Measurements from ENCODE around the gene ADARB2. TPM values are rescaled to one million over a fixed set of nuclear protein-coding genes. Genes with fewer than 3 reads are reported as not detected.

Gene ADARB2
- total and polyA plus RNA-seq, 4 donors, result 0.55 to 0.70 (median 0.59) TPM; not detected in 1

DNA sequence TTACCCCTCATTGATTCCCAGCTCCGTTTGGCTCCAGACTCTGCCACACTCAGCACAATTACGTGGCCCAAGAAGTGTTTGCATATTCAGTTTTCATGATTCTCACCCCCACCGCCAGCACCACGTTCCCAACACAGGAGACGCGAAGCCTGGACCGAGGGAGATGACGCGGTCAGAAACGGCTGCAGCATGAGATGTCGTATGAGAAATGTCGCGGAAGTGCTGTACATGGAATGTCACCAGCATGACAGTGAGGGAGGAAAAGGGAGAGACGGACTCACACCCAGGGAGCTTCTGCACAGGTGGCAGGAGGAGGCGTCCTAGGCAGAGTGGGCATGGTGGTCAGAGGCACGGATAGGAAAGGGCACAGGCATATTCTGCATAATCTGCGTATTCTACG lies 492.8 kb downstream of the ADARB2 start:
- H3K9me3 ChIP-seq (ENCODE audit: control insufficient read depth in 4 of 4, low read length in 3 of 4), result peaks cover 0 to 3% (median 0%) of the 10 kb centered on the region in 4 donors
- H3K4me3 ChIP-seq (ENCODE audit: low read depth in 1 of 3, low read length in 3 of 3), result no peak overlapping the region
- no peak overlapping the region for H3K27ac ChIP-seq (ENCODE audit: low read depth in 1 of 2, low read length in 2 of 2)
- no peak overlapping the region for H3K9ac ChIP-seq (ENCODE audit: low read depth in 1 of 2, low read length in 2 of 2)
- H3K27me3 ChIP-seq (ENCODE audit: control insufficient read depth in 4 of 4, insufficient read depth in 4 of 4, low read length in 3 of 4), result peaks cover 0 to 3% (median 1%) of the 10 kb centered on the region in 4 donors
- H3K36me3 ChIP-seq (ENCODE audit: control insufficient read depth in 4 of 4, insufficient read depth in 3 of 4, low read depth in 1 of 4, low read length in 3 of 4), result no peaks in the 10 kb centered on the region
- TF ChIP-seq GABPA (IDR thresholded peaks at IDR 0.05 in 1 of 2, conservative IDR thresholded peaks at IDR 0.05 in 1 of 2) (no peak), HNF4A (conservative IDR thresholded peaks at IDR 0.05) (no peak), RXRA (IDR thresholded peaks at IDR 0.05) (no peak), SP1 (IDR thresholded peaks at IDR 0.05) (no peak), YY1 (IDR thresholded peaks at IDR 0.05) (no peak)
- TF ChIP-seq, protein P1, sequence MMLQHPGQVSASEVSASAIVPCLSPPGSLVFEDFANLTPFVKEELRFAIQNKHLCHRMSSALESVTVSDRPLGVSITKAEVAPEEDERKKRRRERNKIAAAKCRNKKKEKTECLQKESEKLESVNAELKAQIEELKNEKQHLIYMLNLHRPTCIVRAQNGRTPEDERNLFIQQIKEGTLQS (IDR thresholded peaks at IDR 0.05), result no peak
- TF ChIP-seq, protein P2, sequence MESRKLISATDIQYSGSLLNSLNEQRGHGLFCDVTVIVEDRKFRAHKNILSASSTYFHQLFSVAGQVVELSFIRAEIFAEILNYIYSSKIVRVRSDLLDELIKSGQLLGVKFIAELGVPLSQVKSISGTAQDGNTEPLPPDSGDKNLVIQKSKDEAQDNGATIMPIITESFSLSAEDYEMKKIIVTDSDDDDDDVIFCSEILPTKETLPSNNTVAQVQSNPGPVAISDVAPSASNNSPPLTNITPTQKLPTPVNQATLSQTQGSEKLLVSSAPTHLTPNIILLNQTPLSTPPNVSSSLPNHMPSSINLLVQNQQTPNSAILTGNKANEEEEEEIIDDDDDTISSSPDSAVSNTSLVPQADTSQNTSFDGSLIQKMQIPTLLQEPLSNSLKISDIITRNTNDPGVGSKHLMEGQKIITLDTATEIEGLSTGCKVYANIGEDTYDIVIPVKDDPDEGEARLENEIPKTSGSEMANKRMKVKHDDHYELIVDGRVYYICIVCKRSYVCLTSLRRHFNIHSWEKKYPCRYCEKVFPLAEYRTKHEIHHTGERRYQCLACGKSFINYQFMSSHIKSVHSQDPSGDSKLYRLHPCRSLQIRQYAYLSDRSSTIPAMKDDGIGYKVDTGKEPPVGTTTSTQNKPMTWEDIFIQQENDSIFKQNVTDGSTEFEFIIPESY (IDR thresholded peaks at IDR 0.05), result no peak
- DNase-seq (ENCODE audit: low spot score), result no peak
- peaks cover 0 to 2% (median 0%) of the 10 kb centered on the region in 4 donors for H3K4me1 ChIP-seq (ENCODE audit: control insufficient read depth in 4 of 4, insufficient read depth in 4 of 4, low read length in 3 of 4)
- 90% methylated on average over 18 of the region's 18 CpGs for WGBS

DNA sequence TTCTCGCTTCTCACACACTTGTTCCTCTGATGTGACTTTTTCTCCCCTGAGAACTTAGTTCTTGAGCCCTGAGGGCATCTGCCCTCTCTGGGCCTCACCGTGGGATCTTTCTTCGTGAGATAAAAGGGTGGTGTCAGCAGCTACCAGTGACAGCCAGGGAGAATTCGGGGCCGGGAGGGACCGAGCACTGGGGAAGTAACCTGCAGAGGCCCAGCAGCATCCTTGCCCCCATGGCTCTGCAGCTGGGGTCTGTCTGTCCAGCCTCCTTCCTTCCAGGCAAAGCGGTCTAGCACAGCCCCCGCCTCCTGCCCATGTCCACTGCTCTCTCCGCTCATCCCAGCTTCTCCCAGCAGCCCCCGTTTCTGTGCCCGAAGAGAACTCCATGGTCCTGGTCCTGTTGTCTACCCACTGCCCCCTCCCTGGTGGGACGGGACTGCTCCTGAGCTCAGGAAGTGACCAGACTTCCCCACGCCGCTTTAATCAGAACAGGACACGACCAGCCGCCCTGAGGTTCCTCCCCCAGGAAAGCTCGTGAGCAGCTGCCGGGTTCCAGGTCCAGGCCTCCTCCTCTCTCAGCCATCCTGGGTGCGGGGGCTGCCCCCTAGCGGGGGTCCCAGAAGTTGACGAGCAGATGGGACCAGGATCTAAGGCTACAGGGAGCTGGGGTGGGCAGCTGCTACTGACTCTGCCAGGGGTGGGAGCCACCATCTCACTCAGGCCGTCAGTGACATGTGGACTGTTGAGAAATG lies 493.7 kb downstream of the ADARB2 start:
- peaks cover 0 to 3% (median 1%) of the 10 kb centered on the region in 4 donors for H3K27me3 ChIP-seq (ENCODE audit: control insufficient read depth in 4 of 4, insufficient read depth in 4 of 4, low read length in 3 of 4)
- TF ChIP-seq, protein P1 (IDR thresholded peaks at IDR 0.05), result no peak
- peak in 1 of 2 donors; percentile 17 for TF ChIP-seq RAD21 (IDR thresholded peaks at IDR 0.05)

DNA sequence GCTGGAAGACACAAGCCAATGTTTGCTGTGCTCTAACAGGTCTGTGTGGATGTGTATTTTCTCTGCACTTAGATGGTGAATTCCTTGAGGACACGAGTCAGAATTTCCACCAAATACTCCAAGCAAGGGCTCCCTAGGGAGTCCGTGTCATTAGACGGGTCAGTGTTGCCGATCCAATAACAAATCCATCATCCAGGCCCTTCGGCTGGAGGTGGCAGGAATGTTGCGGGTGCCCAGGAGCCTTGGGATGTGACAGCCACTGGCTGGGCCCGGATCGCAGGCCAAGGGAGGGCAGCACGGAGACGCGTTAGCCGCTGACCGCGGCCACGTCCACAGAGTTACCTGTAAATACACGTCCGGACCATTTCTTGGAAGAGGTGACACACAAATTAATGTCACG lies 494.4 kb downstream of the ADARB2 start:
- Histone ChIP-seq H3K4me1 (ENCODE audit: control insufficient read depth in 4 of 4, insufficient read depth in 4 of 4, low read length in 3 of 4) (peaks cover 0 to 2% (median 0%) of the 10 kb centered on the region in 4 donors), H3K27me3 (ENCODE audit: control insufficient read depth in 4 of 4, insufficient read depth in 4 of 4, low read length in 3 of 4) (peaks cover 0 to 3% (median 1%) of the 10 kb centered on the region in 4 donors), H3K4me3 (ENCODE audit: low read depth in 1 of 3, low read length in 3 of 3) (no peak overlapping the region), H3K36me3 (ENCODE audit: control insufficient read depth in 4 of 4, insufficient read depth in 3 of 4, low read depth in 1 of 4, low read length in 3 of 4) (no peaks in the 10 kb centered on the region), H3K27ac (ENCODE audit: low read depth in 1 of 2, low read length in 2 of 2) (no peak overlapping the region), H3K9ac (ENCODE audit: low read depth in 1 of 2, low read length in 2 of 2) (no peak overlapping the region), H3K9me3 (ENCODE audit: control insufficient read depth in 4 of 4, low read length in 3 of 4) (peaks cover 0 to 3% (median 0%) of the 10 kb centered on the region in 4 donors)
- WGBS, result 90% methylated on average over 18 of the region's 18 CpGs
- no peak for DNase-seq (ENCODE audit: low spot score)
- TF ChIP-seq GABPA (IDR thresholded peaks at IDR 0.05 in 1 of 2, conservative IDR thresholded peaks at IDR 0.05 in 1 of 2) (no peak), FOXA1 (IDR thresholded peaks at IDR 0.05) (no peak), HNF4A (conservative IDR thresholded peaks at IDR 0.05) (no peak), RXRA (IDR thresholded peaks at IDR 0.05) (no peak), EGR1 (IDR thresholded peaks at IDR 0.05; ENCODE audit: low read depth in 2 of 2) (no peak), HNF4G (IDR thresholded peaks at IDR 0.05) (no peak), SP1 (IDR thresholded peaks at IDR 0.05) (no peak), JUND (IDR thresholded peaks at IDR 0.05) (no peak), RAD21 (IDR thresholded peaks at IDR 0.05) (no peak)
- TF ChIP-seq, protein P3, sequence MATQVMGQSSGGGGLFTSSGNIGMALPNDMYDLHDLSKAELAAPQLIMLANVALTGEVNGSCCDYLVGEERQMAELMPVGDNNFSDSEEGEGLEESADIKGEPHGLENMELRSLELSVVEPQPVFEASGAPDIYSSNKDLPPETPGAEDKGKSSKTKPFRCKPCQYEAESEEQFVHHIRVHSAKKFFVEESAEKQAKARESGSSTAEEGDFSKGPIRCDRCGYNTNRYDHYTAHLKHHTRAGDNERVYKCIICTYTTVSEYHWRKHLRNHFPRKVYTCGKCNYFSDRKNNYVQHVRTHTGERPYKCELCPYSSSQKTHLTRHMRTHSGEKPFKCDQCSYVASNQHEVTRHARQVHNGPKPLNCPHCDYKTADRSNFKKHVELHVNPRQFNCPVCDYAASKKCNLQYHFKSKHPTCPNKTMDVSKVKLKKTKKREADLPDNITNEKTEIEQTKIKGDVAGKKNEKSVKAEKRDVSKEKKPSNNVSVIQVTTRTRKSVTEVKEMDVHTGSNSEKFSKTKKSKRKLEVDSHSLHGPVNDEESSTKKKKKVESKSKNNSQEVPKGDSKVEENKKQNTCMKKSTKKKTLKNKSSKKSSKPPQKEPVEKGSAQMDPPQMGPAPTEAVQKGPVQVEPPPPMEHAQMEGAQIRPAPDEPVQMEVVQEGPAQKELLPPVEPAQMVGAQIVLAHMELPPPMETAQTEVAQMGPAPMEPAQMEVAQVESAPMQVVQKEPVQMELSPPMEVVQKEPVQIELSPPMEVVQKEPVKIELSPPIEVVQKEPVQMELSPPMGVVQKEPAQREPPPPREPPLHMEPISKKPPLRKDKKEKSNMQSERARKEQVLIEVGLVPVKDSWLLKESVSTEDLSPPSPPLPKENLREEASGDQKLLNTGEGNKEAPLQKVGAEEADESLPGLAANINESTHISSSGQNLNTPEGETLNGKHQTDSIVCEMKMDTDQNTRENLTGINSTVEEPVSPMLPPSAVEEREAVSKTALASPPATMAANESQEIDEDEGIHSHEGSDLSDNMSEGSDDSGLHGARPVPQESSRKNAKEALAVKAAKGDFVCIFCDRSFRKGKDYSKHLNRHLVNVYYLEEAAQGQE (IDR thresholded peaks at IDR 0.05), result no peak
- TF ChIP-seq, protein P1 (IDR thresholded peaks at IDR 0.05), result no peak
- TF ChIP-seq, protein P4, sequence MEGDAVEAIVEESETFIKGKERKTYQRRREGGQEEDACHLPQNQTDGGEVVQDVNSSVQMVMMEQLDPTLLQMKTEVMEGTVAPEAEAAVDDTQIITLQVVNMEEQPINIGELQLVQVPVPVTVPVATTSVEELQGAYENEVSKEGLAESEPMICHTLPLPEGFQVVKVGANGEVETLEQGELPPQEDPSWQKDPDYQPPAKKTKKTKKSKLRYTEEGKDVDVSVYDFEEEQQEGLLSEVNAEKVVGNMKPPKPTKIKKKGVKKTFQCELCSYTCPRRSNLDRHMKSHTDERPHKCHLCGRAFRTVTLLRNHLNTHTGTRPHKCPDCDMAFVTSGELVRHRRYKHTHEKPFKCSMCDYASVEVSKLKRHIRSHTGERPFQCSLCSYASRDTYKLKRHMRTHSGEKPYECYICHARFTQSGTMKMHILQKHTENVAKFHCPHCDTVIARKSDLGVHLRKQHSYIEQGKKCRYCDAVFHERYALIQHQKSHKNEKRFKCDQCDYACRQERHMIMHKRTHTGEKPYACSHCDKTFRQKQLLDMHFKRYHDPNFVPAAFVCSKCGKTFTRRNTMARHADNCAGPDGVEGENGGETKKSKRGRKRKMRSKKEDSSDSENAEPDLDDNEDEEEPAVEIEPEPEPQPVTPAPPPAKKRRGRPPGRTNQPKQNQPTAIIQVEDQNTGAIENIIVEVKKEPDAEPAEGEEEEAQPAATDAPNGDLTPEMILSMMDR (IDR thresholded peaks at IDR 0.05; ENCODE audit: low read depth, low read length, missing input control), result no peak
- TF ChIP-seq, protein P2 (IDR thresholded peaks at IDR 0.05), result no peak

More for the DNA sequence above, 493.7 kb downstream of the ADARB2 start:
- Histone ChIP-seq H3K4me3 (ENCODE audit: low read depth in 1 of 3, low read length in 3 of 3) (no peak overlapping the region), H3K36me3 (ENCODE audit: control insufficient read depth in 4 of 4, insufficient read depth in 3 of 4, low read depth in 1 of 4, low read length in 3 of 4) (no peaks in the 10 kb centered on the region), H3K27ac (ENCODE audit: low read depth in 1 of 2, low read length in 2 of 2) (no peak overlapping the region), H3K9me3 (ENCODE audit: control insufficient read depth in 4 of 4, low read length in 3 of 4) (peaks cover 0 to 3% (median 0%) of the 10 kb centered on the region in 4 donors), H3K4me1 (ENCODE audit: control insufficient read depth in 4 of 4, insufficient read depth in 4 of 4, low read length in 3 of 4) (peaks cover 0 to 2% (median 0%) of the 10 kb centered on the region in 4 donors), H3K9ac (ENCODE audit: low read depth in 1 of 2, low read length in 2 of 2) (no peak overlapping the region)
- 67% methylated on average over 22 of the region's 22 CpGs for WGBS
- DNase-seq (ENCODE audit: low spot score), result peak; percentile 31
